AG09309 (cell line): ENCODE measurements around the gene AARS1.
A peak's percentile ranks its signal among the peaks of the same experiment; 100 is the strongest.
"Not testable (repeated sequence)": the region's sequence is repeated elsewhere in the genome, so short reads cannot be mapped to it uniquely, and the experiment has no call there.

Experiments used
- DNase-seq: peaks from one replicate; pipeline ENCODE4 v3.0.0-alpha.2; 2010; ENCODE audit warnings: low read depth
- H3K4me3 ChIP-seq: 2 replicates; pipeline ENCODE4 v1.5.1; 2011; ENCODE audit warnings: mild to moderate bottlenecking, low read depth, low read length, moderate library complexity; ENCODE audit not compliant: control insufficient read depth
- TF ChIP-seq, protein P1 (sequence below): IDR thresholded peaks from 2 replicates; pipeline ENCODE4 v1.5.1; 2011; ENCODE audit warnings: mild to moderate bottlenecking, low read depth, low read length, inconsistent platforms; ENCODE audit not compliant: insufficient read depth, control insufficient read depth; ENCODE audit errors: missing control alignments

The AARS1 gene

DNA sequence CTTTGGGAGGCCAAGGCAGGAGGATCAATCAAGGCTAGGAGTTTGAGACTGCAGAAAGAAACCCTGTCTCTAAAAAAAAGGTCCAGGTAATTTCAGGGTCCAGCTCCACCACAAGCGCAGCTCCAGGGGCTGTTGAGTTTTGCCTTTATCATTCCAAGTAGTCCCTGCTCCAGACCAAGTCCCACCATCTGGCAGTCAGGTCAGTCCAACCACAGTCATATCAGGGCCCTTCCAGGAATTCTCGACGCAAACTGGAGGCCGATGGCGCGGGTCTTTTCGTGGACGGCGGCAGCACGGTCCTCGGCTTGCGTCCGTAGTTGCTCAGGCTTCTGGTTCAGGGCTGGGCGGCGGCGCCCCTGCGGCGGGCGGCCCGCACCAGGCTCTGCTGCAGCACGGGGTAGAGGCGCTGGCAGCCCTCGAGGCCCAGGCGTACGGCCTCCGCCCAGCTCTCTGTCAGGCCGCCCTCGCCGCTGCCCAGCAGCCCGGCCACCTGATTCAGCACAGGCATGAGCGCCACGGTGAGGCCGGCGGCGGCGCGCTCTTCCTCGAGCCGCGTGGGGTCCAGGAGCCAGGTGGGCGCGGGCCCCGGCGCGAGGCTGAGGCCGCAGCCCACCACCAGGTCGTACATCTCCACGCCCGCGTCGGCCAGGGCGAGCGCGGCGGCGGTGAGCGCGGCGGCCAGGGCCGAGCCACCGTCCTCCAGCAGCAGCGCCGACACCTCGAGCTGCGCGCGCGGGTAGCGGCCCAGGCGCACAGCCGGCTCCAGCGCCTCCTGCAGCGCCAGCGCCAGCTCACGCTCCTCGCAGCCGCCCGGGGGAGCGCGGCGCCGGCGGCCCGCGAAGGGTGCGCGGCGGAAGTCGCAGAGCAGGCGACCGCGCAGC lies 38.3 kb downstream of the AARS1 start:
- peak overlapping the region; percentile 23 for H3K4me3 ChIP-seq
- TF ChIP-seq, protein P1, sequence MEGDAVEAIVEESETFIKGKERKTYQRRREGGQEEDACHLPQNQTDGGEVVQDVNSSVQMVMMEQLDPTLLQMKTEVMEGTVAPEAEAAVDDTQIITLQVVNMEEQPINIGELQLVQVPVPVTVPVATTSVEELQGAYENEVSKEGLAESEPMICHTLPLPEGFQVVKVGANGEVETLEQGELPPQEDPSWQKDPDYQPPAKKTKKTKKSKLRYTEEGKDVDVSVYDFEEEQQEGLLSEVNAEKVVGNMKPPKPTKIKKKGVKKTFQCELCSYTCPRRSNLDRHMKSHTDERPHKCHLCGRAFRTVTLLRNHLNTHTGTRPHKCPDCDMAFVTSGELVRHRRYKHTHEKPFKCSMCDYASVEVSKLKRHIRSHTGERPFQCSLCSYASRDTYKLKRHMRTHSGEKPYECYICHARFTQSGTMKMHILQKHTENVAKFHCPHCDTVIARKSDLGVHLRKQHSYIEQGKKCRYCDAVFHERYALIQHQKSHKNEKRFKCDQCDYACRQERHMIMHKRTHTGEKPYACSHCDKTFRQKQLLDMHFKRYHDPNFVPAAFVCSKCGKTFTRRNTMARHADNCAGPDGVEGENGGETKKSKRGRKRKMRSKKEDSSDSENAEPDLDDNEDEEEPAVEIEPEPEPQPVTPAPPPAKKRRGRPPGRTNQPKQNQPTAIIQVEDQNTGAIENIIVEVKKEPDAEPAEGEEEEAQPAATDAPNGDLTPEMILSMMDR, result no peak
- DNase-seq, result no peak

DNA sequence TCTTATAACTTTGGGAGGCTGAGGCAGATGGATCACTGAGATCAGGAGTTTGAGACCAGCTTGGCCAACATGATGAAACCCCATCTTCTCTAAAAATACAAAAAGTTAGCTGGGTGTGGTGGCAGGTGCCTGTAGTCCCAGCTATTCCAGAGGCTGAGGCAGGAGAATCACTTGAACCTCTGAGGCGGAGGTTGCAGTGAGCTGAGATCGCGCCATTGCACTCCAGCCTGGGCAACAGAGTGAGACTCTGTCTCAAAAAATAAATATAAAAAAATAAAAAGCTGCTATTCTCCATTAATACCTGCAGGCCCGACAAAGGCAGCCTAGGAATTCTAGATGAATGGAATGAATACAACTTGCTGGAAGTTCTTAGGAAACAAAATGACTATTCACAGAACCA lies 39.6 kb downstream of the AARS1 start:
- not testable (repeated sequence) for H3K4me3 ChIP-seq, DNase-seq

GRCh38 chr16:70238773-70239172 lies 50.5 kb downstream of the AARS1 start:
- not testable (repeated sequence) for DNase-seq, H3K4me3 ChIP-seq

DNA sequence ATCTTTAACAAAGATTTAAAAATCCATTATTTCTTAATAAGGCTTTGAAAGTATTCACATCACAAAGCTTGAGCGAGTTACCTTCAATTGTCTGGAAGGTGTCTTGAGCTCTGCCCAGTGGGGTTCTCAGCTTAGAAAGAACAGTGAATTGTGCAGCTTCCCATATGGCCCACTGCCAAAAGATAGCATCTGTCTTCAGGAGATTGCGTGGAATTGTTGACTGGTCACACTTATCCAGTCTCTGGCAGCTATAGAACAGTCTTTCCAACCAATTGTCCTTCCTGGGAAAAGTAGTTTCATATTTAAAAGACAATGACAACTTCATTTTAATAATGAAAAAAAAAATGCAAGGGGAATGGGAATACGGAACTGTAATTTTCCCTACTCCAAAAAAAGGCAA lies 57.5 kb downstream of the AARS1 start:
- H3K4me3 ChIP-seq, DNase-seq: not testable (repeated sequence)

DNA sequence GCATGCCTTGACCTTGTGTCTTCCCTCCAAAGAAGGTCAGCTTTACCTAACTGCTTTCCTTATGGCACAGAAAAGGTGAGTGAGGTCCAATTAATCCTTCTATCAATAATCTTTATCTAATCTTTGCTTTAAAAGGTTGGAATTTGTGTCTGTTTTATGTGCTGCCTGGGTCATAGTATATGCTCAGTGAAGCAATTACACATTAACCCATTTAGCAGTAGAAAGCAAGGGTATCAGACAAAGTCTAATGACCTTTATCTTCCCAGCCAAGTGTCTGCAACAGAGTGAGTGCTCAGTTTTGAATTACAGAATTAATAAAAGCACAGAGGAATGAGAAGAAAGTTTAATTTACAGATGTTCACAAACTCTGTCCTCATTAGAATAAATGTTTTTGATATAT lies 63.3 kb downstream of the AARS1 start:
- DNase-seq, H3K4me3 ChIP-seq: not testable (repeated sequence)

GRCh38 chr16:70225430-70225829 lies 63.9 kb downstream of the AARS1 start:
- DNase-seq, H3K4me3 ChIP-seq: not testable (repeated sequence)

GRCh38 chr16:70224645-70225044 lies 64.7 kb downstream of the AARS1 start:
- H3K4me3 ChIP-seq, DNase-seq: not testable (repeated sequence)

GRCh38 chr16:70223971-70224513 lies 65.3 kb downstream of the AARS1 start:
- H3K4me3 ChIP-seq, DNase-seq: not testable (repeated sequence)

DNA sequence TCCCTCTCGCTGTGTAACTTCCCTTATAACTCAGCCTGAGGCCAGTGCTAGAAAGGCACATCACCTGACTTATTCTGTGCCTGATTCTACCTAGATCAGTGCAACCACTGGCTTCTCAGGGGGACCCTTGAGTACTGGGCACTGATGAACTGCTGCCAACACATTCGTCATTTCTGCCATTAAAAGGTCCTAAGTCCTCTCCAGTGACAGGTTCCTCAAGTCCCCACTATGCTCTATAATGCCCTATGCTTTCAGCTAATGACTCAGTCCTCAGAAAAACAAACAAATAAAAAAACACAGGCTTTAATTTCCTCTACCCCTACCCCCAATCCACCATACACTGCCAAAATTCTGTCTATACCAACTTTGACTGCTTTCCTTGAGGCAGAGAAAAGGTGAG lies 66.1 kb downstream of the AARS1 start:
- DNase-seq, H3K4me3 ChIP-seq: not testable (repeated sequence)

- DNase-seq, H3K4me3 ChIP-seq: not testable (repeated sequence)
These were observed 66.7 kb downstream of the AARS1 start for GRCh38 chr16:70222574-70222973.

DNA sequence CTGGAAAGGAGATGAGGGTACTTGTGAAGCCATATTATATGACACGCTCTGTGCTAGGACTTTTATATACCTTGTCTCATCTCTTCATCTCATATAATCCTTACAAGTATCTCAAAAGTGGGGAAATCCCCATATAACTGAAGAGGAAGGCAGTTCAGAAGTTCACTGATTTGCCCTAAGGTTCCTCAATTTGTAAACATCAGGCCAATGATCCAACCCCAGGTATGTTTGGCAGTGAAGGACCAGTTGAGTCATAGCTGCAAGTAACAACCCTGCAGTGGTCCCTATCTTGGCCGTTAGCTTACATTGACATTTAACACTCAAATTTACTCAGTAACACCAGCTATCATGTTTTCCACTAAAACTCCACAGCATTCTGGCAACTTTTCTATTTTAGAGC lies 70.7 kb downstream of the AARS1 start:
- H3K4me3 ChIP-seq, DNase-seq: not testable (repeated sequence)

DNA sequence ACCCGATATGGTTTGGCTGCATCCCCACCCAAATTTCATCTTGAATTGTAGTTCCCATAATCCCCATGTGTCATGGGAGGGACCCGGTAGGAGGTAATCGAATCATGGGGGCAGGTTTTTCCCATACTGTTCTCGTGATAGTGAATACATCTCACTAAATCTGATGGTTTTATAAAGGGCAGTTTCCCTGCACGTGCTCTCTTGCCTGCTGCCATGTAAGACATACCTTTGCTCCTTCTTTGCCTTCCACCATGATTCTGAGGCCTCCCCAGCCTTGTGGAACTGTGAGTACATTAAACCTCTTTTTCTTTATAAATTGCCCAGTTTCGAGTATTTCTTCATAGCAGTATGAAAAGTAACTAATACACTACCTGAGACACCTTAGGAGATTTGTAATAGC lies 82.9 kb downstream of the AARS1 start:
- DNase-seq, H3K4me3 ChIP-seq: not testable (repeated sequence)

DNA sequence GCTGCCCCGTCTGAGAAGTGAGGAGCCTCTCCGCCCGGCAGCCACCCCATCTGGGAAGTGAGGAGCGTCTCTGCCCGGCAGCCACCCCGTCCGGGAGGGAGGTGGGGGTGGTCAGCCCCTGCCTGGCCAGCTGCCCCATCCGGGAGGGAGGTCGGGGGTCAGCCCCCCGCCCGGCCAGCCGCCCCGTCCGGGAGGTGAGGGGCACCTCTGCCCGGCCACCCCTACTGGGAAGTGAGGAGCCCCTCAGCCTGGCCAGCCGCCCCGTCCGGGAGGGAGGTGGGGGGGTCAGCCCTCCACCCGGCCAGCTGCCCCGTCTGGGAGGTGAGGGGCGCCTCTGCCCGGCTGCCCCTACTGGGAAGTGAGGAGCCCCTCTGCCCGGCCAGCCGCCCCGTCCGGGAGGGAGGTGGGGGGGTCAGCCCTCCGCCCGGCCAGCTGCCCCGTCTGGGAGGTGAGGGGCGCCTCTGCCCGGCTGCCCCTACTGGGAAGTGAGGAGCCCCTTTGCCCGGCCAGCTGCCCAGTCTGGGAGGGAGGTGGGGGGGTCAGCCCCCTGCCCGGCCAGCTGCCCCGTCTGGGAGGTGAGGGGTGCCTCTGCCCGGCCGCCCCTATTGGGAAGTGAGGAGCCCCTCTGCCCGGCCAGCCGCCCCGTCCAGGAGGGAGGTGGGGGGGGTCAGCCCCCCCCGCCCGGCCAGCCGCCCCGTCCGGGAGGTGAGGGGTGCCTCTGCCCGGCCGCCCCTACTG lies 84.5 kb downstream of the AARS1 start:
- not testable (repeated sequence) for H3K4me3 ChIP-seq, DNase-seq

- not testable (repeated sequence) for H3K4me3 ChIP-seq, DNase-seq
These were observed 85.3 kb downstream of the AARS1 start for GRCh38 chr16:70204010-70204409.

DNA sequence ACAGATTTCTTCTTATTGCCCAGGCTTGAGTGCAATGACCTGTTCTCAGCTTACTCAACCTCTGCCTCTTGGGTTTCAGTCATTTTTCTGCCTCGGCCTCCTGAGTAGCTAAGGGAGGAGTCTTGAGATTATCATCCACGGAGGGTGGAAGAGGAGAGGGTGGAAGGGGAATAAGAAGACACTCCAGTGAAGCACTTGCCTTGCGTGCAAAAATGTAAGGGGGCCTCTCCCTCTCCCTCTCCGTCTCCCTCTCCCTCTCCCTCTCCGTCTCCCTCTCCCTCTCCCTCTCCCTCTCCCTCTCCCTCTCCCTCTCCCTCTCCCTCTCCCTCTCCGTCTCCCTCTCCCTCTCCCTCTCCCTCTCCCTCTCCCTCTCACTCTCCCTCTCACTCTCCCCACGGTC lies 85.8 kb downstream of the AARS1 start:
- not testable (repeated sequence) for H3K4me3 ChIP-seq, DNase-seq
